Transverse colon (tissue), 4 donors: Measurements from ENCODE around the gene TRAPPC10. TPM values are rescaled to one million over a fixed set of nuclear protein-coding genes. Genes with fewer than 3 reads are reported as not detected.

Source experiments
- DNase-seq: peaks from one replicate; pipeline ENCODE4 v3.0.0-alpha.2; 2019
- H3K27ac ChIP-seq, 4 donors: fragments of 200-600 bp; sonication (generic); 2 replicates each; pipeline ENCODE4 v1.5.1; 2016 to 2018; ENCODE audit warnings: inconsistent platforms in 4 of 4
- H3K27me3 ChIP-seq: fragments of 200-600 bp; sonication (generic); 2 replicates; pipeline ENCODE4 v1.5.1; 2017; ENCODE audit warnings: inconsistent platforms
- H3K36me3 ChIP-seq, 4 donors: fragments of 200-600 bp; sonication (generic); 2 replicates each; pipeline ENCODE4 v1.5.1; 2017 to 2019; ENCODE audit warnings: inconsistent platforms in 4 of 4
- H3K4me1 ChIP-seq, 4 donors: fragments of 200-600 bp; sonication (generic); 2 replicates each; pipeline ENCODE4 v1.5.1; 2017 to 2020; ENCODE audit warnings: inconsistent platforms in 4 of 4
- H3K4me3 ChIP-seq, 4 donors: fragments of 200-600 bp; sonication (generic); 1 replicate in 1 of 4; 2 replicates in 3 of 4; pipeline versions ENCODE4 v1.5.1 to v1.6.1; 2017 to 2019; ENCODE audit warnings: inconsistent platforms in 4 of 4
- H3K9me3 ChIP-seq, 2 donors: fragments of 200-600 bp; sonication (generic); 2 replicates each; pipeline ENCODE4 v1.5.1; 2017 to 2019; ENCODE audit warnings: inconsistent platforms in 2 of 2
- CTCF ChIP-seq, 5 experiments: fragments of 200-600 bp in 3 of 5; fragments of 450-650 bp in 2 of 5; sonication (generic) in 3 of 5; IDR thresholded peaks; 1 replicate in 2 of 5; 2 replicates in 3 of 5; pipeline ENCODE4 v1.5.1; 2016 to 2017; ENCODE audit warnings: antibody characterized with exemption in 5 of 5, inconsistent platforms in 3 of 5, mild to moderate bottlenecking in 2 of 5, moderate library complexity in 1 of 5
- EP300 ChIP-seq: sonication (generic); formaldehyde crosslinking; IDR thresholded peaks from one replicate; pipeline ENCODE4 v1.6.1; 2017; ENCODE audit warnings: antibody characterized with exemption, low read depth
- POLR2A ChIP-seq: fragments of 450-650 bp; IDR thresholded peaks from one replicate; pipeline ENCODE4 v1.6.1; 2016; ENCODE audit warnings: antibody characterized with exemption, mild to moderate bottlenecking, moderate library complexity
- POLR2AphosphoS5 ChIP-seq, 3 donors: sonication (generic); formaldehyde crosslinking; IDR thresholded peaks; one replicate each; pipeline ENCODE4 v1.6.1; 2016; ENCODE audit warnings: antibody characterized with exemption in 3 of 3
- WGBS, 2 donors: methylation state at CpG; one replicate each; pipeline ENCODE4 v1.1.5; 2018; ENCODE audit warnings: low coverage in 1 of 2; 5-methylcytosine and 5-hydroxymethylcytosine counted together
- in situ Hi-C, 4 donors: fragments of 200-750 bp; cut with MboI; loops; one replicate each; pipeline versions ENCODE4 v1.15.0 to v1.15.1; 2017; ENCODE audit warnings: low sequenced_read_pairs in 3 of 4, low pct_ligation_motif_present in 1 of 4, low pct_unique_long_range_greater_than_20kb in 1 of 4
- intact Hi-C: fragments of 100-400 bp; cut with DNase I; formaldehyde crosslinking; loops from one replicate; pipeline ENCODE4 v1.15.1; 2023; ENCODE audit warnings: low total_unique reads
- total RNA-seq, 4 donors: library from RNA; depleted of rRNA; stranded (reverse); fragments of >200 nt; gene quantifications; one replicate each; pipeline ENCODE4 v1.1.0, GENCODE V29; 2016

Gene TRAPPC10
- total RNA-seq, 4 donors from 2014 or later: 71.0 to 81.5 (median 79.8) TPM

- Histone ChIP-seq H3K36me3 (peaks cover 0 to 28% (median 10%) of the 10 kb centered on the region in 4 donors), H3K9me3 (no peaks in the 10 kb centered on the region), H3K4me3 (no peak overlapping the region), H3K27me3 (no peaks in the 10 kb centered on the region), H3K27ac (peak overlapping the region; percentile 35 to 83 (median 60)), H3K4me1 (peaks cover 7 to 27% (median 16%) of the 10 kb centered on the region in 4 donors)
- TF ChIP-seq EP300 (no peak), POLR2AphosphoS5 (IDR thresholded peaks at IDR 0.05) (no peak), CTCF (IDR thresholded peaks at IDR 0.05) (no peak), POLR2A (no peak)
- intact Hi-C loops (no loop called here), in situ Hi-C loops (no loop called here)
- DNase-seq: no peak
- WGBS, 2 donors: 73 to 82% methylated on average over 8 to 16 of the region's 16 CpGs
Measured at GRCh38 chr21:44083631-44084291, 71.7 kb downstream of the TRAPPC10 start.

GRCh38 chr21:44084496-44085241, 72.6 kb downstream of the TRAPPC10 start:
- peaks cover 7 to 34% (median 23%) of the 10 kb centered on the region in 4 donors for H3K4me1 ChIP-seq
- whole genome bisulfite sequencing, 2 donors: 81 to 85% methylated on average over 5 to 7 of the region's 7 CpGs
- in situ Hi-C loops: no loop called here
- no peak overlapping the region for H3K4me3 ChIP-seq
- H3K27me3 ChIP-seq: no peaks in the 10 kb centered on the region
- intact Hi-C loops: no loop called here
- peak overlapping the region; percentile 35 to 83 (median 60) for H3K27ac ChIP-seq
- no peak for TF ChIP-seq EP300
- TF ChIP-seq POLR2AphosphoS5 (IDR thresholded peaks at IDR 0.05): no peak
- no peak for TF ChIP-seq POLR2A
- no peak for TF ChIP-seq CTCF (IDR thresholded peaks at IDR 0.05)
- H3K36me3 ChIP-seq: peaks cover 0 to 28% (median 8%) of the 10 kb centered on the region in 4 donors
- no peak for DNase-seq
- H3K9me3 ChIP-seq: no peaks in the 10 kb centered on the region

- intact Hi-C loops (no loop called here), in situ Hi-C loops (no loop called here)
- Histone ChIP-seq H3K27ac (peak overlapping the region; percentile 61 to 86 (median 84)), H3K36me3 (peaks cover 0 to 24% (median 6%) of the 10 kb centered on the region in 4 donors), H3K9me3 (no peaks in the 10 kb centered on the region), H3K27me3 (no peaks in the 10 kb centered on the region), H3K4me1 (peaks cover 7 to 44% (median 30%) of the 10 kb centered on the region in 4 donors), H3K4me3 (no peak overlapping the region)
- TF ChIP-seq POLR2AphosphoS5 (IDR thresholded peaks at IDR 0.05) (no peak), CTCF (IDR thresholded peaks at IDR 0.05) (no peak), EP300 (no peak), POLR2A (no peak)
- 82 to 84% methylated on average over 10 to 15 of the region's 15 CpGs for WGBS, 2 donors
- DNase-seq: no peak
Measured at GRCh38 chr21:44085491-44086321, 73.6 kb downstream of the TRAPPC10 start.
